ENCODE measurements around the gene RARA.

The RARA gene

GRCh38 chr17:40316571-40317344 is 7.8 kb downstream of the RARA start:
- DNase-seq: no peak

GRCh38 chr17:40317345-40317873 is 8.4 kb downstream of the RARA start:
- no peak for DNase-seq

GRCh38 chr17:40317880-40318829 is 9.2 kb downstream of the RARA start:
- DNase-seq: peak; percentile 92

- DNase-seq: no peak
Measured at GRCh38 chr17:40318830-40319391, 9.9 kb downstream of the RARA start.

GRCh38 chr17:40319651-40320540 is 10.9 kb downstream of the RARA start:
- no peak for DNase-seq

GRCh38 chr17:40320756-40321523 is 12.0 kb downstream of the RARA start:
- DNase-seq: no peak

- peak; percentile 74 for DNase-seq
Measured at GRCh38 chr17:40321524-40321929, 12.5 kb downstream of the RARA start.

GRCh38 chr17:40321961-40322357 is 13.0 kb downstream of the RARA start:
- DNase-seq: peak; percentile 75

GRCh38 chr17:40322358-40323315 is 13.7 kb downstream of the RARA start:
- DNase-seq: peak; percentile 29

- no peak for DNase-seq
Measured at GRCh38 chr17:40323391-40324381, 14.7 kb downstream of the RARA start.

GRCh38 chr17:40325156-40326013 is 16.4 kb downstream of the RARA start:
- DNase-seq: no peak

- DNase-seq: no peak
Measured at GRCh38 chr17:40326014-40326831, 17.2 kb downstream of the RARA start.

GRCh38 chr17:40326832-40327199 is 17.8 kb downstream of the RARA start:
- DNase-seq: no peak

- DNase-seq: no peak
Measured at GRCh38 chr17:40327244-40327729, 18.3 kb downstream of the RARA start.

- no peak for DNase-seq
Measured at GRCh38 chr17:40327735-40328385, 18.9 kb downstream of the RARA start.

GRCh38 chr17:40328386-40328766 is 19.4 kb downstream of the RARA start:
- no peak for DNase-seq
